Activated CD4-positive, CD25-positive, alpha-beta regulatory T cell treated with anti-CD3 and anti-CD28 coated beads, Interleukin-2, amount 50 U/mL, for 16 hours (primary cell): ENCODE data around the gene BPGM.
A peak's percentile ranks its signal among the peaks of the same experiment; 100 is the strongest.
"Not testable (repeated sequence)": the region's sequence is repeated elsewhere in the genome, so short reads cannot be mapped to it uniquely, and the experiment has no call there.

Source experiments
- DNase-seq: peaks from one replicate; pipeline ENCODE4 v3.0.0-alpha.2; 2020; ENCODE audit warnings: low read depth, low spot score

BPGM gene

DNA sequence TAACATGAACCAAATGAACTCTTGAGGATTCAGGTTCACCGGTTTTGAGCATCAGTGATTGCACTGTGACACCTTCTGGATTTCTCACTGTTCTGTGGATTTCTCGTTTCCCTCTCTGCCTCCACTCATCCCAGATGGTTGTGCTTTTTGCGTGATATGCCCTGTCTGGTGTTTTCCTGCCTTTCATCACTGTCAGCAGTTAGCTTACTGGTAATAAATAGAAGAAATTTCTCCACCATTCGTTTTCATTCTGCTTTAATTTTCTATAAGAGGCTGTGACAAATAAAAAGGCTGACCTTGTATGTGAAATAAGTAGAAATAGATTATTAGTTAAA, 16.2 kb downstream of the BPGM start:
- DNase-seq: no peak

DNA sequence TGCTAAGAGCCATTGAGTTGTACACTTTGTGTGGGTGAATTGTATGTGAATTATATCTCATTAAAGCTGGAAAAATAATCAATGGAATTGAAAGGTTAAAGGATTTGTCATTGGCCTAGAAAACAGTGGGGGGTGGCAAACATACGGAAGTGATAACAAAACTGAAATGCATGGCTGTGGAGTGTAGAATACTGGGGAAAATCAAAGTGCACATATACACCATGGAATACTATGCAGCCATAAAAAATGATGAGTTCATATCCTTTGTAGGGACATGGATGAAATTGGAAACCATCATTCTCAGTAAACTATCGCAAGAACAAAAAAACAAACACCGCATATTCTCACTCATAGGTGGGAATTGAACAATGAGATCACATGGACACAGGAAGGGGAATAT, 18.4 kb downstream of the BPGM start:
- DNase-seq: not testable (repeated sequence)

- DNase-seq: no peak
Observed at GRCh38 chr7:134667899-134668298, 21.2 kb downstream of the BPGM start.

GRCh38 chr7:134669388-134669787, 22.7 kb downstream of the BPGM start:
- no peak for DNase-seq

GRCh38 chr7:134669845-134670373, 23.3 kb downstream of the BPGM start:
- DNase-seq: peak; percentile 40

DNA sequence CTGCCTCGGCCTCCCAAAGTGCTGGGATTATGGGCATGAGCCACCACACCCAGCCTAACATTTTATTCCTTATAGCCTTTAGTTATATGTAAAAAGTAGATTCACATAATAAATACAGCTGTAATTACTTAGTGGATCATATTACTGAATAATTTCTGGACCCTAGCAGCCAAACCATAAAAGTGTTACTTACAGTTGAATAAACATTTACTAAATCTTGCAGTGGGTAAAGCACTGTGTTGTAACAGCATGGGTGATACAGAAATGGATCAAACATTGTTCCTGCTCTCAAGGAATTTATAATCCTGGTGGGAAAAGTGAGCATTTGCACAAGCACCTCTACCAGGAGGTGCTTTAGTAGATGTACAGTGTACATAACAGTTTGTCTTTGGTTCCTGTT, 25.0 kb downstream of the BPGM start:
- no peak for DNase-seq

DNA sequence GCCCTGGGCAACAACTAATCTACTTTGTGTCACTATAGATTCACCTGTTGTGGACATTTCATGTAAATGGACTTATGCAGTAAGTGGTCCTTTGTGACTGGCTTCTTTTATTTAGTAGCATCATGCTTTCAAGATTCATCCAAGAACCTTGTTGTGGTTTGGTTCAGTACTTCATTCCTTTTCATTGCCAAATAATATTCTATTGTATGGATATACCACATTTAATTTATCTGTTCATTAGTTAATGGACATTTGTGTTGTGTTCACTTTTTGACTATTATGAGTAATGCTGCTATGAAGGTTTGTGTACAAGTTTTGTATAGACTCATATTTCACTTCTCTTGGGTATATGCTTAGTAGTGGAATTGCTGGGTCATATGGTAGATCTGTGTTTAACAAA, 27.8 kb downstream of the BPGM start:
- DNase-seq: no peak

DNA sequence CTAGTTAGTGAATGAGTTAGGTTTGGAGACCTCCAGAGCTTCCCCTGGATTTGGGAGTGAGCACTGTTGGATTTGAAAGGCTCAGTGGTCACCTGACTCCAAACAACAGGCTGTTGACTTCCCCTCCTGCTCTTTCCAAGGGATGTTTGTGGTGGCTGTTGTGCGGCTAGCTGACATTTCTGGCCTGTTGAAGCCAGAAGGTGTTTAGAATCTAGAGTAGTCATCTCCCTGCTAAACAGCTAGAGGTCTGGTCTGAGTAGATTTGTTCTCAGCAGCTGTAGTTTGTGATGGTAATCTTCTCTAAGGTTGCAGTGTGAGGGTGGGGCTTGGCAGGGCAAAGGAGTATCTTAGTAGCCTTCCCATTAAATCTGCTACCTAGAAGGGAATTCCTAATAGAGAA, 30.1 kb downstream of the BPGM start:
- DNase-seq: no peak

DNA sequence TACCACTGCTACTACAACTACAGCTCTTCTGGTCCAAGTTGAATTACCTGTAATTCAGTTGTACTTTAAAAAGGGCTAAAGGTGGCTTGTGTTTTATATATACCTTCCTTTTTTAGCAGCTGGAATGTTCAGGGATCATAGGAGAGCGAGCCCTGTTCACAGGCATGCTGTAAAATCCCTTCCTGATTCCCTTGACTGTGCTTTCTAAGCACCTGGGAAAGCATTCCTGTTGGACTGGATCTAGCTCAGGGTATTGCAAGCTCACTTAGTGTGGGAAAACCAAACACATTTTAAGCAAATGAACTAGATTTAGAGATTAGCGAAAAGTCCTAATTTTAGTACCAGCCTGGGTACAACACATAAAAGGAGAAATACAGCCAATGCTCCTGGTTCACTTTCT, 31.5 kb downstream of the BPGM start:
- DNase-seq: no peak

DNA sequence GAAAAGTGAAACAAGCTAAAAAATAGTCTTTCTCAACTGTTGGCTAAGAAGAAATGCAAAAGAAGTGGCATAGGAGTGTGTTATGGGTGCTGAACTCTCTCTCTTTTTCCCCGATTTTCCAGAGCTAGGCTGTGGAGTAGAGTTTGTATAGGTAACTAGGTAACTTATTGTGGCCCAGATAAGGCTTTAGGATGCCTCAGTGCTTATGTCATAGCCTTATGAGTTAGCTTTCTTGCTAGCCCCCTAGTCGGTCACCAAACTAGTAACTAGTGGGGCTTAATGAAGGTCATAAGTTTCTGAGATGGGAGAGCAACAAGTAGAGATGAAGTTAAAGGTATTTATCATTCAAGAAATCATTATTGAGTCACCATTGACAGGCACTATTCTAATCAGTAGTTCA, 32.4 kb downstream of the BPGM start:
- DNase-seq: no peak

DNA sequence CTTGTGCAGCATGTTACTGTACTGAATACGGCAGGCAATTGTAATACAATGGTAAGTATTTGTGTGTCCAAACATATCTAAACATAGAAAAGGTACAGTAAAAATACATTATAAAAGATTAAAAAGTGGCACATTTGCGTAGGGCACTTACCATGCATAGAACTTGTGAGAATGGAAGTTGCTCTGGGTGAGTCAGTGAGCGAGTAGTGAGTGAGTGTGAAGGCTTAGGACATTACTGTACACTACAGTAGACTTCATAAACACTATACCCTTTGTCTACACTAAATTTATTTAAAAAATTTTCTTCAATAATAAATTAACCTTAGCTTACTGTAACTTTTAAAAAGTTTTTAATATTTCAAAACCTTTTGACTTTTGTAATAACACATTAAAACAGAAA, 37.5 kb downstream of the BPGM start:
- no peak for DNase-seq

- DNase-seq: no peak
Observed at GRCh38 chr7:134685250-134685649, 38.6 kb downstream of the BPGM start.

DNA sequence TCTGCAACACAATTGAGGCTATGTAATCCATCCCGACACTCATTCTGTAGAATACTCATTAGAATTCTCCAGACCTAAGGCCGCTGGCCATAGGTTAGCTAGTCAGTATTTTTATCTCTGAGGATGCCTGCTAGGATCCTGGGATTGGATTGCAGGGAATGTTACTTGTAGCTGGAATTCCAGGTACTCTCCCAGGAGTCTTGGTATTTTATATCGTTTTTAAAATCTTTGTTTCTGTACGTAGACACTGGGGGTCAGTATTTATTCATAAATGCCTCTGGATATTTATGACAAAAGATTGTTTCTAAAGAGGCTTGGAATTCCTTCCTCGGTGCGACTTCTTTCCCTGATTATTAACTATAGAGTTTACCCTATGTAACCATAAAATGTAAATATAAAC, 40.1 kb downstream of the BPGM start:
- DNase-seq: no peak

DNA sequence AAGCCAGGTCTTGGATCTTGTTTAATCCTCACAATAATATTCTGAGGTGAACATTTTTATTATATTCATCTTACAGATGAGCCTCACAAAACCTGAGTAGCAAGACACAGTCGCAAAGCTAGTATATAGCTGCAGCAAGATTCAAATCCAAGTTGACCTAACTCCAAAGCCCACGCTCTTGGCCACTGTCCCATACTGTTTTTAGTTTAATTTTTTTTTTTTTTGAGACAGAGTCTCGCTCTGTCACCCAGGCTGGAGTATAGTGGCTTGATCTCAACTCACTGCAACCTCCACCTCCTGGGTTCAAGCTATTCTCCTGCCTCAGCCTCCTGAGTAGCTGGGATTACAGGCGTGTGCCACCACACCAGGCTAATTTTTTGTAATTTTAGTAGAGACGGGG, 42.9 kb downstream of the BPGM start:
- DNase-seq: not testable (repeated sequence)

- DNase-seq: no peak
Observed at GRCh38 chr7:134690016-134690415, 43.4 kb downstream of the BPGM start.

GRCh38 chr7:134690614-134691504, 44.2 kb downstream of the BPGM start:
- DNase-seq: no peak

- no peak for DNase-seq
Observed at GRCh38 chr7:134691546-134692343, 45.1 kb downstream of the BPGM start.

DNA sequence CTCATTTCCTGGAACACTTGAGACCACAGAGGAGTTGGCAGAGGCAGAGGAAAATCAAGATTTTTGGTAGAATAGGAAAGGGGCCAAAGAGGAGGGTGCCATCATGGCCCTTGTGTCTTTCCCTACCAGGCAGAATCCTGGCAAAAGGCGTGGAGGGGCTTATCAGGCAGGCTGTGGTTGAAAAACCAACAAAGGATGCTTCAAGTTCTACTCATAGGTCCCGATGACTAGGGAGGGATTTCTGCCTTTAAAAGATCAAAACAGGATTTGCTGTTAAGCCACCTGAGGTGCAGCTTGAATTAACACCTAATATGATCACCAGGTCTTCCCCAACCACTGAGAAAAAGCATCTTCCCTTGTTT, 45.7 kb downstream of the BPGM start:
- no peak for DNase-seq

DNA sequence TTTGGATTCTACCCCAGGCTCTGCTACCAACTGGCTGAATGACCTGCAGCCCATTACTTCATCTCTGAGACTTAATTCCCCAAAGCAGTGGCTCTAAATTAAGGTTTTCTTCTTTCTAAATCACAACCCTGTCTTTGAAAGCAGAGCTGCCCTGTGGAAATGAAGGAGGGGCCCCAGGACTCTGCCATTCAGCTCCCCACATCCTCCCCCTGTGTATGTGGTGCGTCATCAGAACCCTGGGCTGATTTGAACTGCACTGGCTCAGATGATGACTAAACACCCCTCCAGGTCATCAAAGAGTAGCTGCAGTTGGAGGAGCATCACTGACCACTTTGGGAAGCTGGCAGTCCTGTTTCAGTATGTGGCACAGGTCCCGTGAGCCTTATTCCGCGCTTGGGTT, 46.6 kb downstream of the BPGM start:
- DNase-seq: no peak

GRCh38 chr7:134694299-134694698, 47.6 kb downstream of the BPGM start:
- DNase-seq: no peak

DNA sequence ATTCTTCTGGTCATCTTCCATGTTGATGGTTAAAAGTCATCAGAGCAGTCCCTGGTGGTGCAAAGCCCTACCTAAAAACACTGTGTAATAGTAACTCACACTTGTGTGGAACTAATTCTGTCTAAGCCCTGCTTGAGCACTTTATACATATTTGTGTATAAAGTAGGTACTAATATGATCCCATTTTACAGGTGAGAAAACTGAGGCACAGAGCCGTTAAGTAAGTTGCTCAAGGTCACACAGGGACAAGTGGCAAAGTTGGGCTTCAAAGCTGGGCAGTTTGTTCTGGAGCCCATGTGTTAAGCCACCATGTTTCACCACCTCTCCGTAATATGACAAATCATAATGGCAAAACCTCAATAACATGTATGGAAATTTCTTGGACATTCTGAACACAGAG, 48.1 kb downstream of the BPGM start:
- DNase-seq: no peak

DNA sequence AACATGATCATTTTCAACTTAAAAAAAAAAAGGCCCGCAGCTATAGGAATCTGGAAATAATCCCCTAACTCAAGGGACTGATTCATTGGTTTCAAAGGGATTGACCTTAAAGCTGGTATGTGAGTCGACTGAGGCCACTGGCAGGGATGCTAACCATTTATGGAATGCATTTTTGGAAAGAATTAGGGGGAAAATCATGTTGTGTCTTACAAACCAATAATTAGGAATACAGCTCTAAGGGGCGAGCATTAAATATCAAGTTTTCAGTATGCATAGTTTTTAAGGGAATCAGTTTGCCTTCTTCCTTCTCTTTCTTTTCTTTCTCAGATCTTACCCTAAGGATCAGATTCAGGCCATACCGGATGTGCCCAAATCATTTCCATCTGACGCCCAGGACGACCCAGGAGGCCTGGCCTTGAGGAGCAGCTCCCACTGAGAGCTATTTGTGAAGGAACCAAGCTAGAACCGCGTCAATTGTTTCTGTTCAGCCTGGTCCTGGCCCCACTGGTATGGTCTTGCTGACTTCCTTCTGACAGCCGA, 48.7 kb downstream of the BPGM start:
- no peak for DNase-seq

GRCh38 chr7:134696261-134696660, 49.6 kb downstream of the BPGM start:
- DNase-seq: no peak
